ENCODE measurements around the gene TPST2. TPM values are rescaled to one million over a fixed set of nuclear protein-coding genes. Genes with fewer than 3 reads are reported as not detected.

Gene TPST2
- total RNA-seq, 1 experiment from 2014 or later: 50.1 TPM

- H3K4me1 Mint-ChIP-seq: peaks cover 10 to 14% of the 10 kb centered on the region in 2 experiments
- Histone ChIP-seq H2AK5ac (ENCODE audit: insufficient read length, low read length) (no peak overlapping the region), H4K5ac (ENCODE audit: insufficient read length, low read depth, low read length) (no peak overlapping the region), H3K9ac (ENCODE audit: extremely low read depth, insufficient read length, low read length) (no peak overlapping the region), H3K79me1 (ENCODE audit: insufficient read depth, low read depth, low read length, poor library complexity, severe bottlenecking) (no peaks in the 10 kb centered on the region), H3K4ac (ENCODE audit: low read depth, low read length) (no peak overlapping the region), H3K79me2 (ENCODE audit: insufficient read depth, low read length) (no peaks in the 10 kb centered on the region), H3K23ac (ENCODE audit: insufficient read length, low read depth, low read length) (no peak overlapping the region), H3T11ph (ENCODE audit: low read length) (no peak overlapping the region), H3K56ac (ENCODE audit: insufficient read length, low read depth, low read length) (no peak overlapping the region), H3K9me3 (ENCODE audit: control insufficient read depth, low read depth, low read length) (no peaks in the 10 kb centered on the region), H3K14ac (ENCODE audit: insufficient read depth, low read length) (no peak overlapping the region; the same call in 1 of the 2 replicates), H2BK15ac (ENCODE audit: low read depth, low read length) (no peak overlapping the region), H2AFZ (ENCODE audit: low read length) (no peak overlapping the region), H4K8ac (replicated peaks; ENCODE audit: insufficient read length, low read depth, low read length) (no peak overlapping the region), H4K20me1 (ENCODE audit: control insufficient read depth, insufficient read depth, insufficient read length) (no peaks in the 10 kb centered on the region), H2BK5ac (ENCODE audit: insufficient read length, low read length) (no peak overlapping the region), H2BK20ac (ENCODE audit: low read depth, low read length, poor library complexity, severe bottlenecking) (no peak overlapping the region), H2BK12ac (ENCODE audit: insufficient read length, low read depth, low read length) (no peak overlapping the region), H3K4me2 (ENCODE audit: insufficient read depth, insufficient read length, low read length) (no peak overlapping the region), H2BK120ac (ENCODE audit: low read depth, low read length, poor library complexity, severe bottlenecking) (no peak overlapping the region), H3K27me3 (ENCODE audit: insufficient read depth, low read length) (no peaks in the 10 kb centered on the region), H3K18ac (ENCODE audit: insufficient read length, low read depth, low read length) (no peak overlapping the region), H3K4me1 (ENCODE audit: insufficient read depth, low read length) (no peaks in the 10 kb centered on the region; the same call in 1 of the 2 replicates), H3K27ac (ENCODE audit: insufficient read length, low read depth, low read length) (no peak overlapping the region), H3K23me2 (ENCODE audit: insufficient read length, low read depth, low read length, poor library complexity, severe bottlenecking) (no peaks in the 10 kb centered on the region), H4K91ac (ENCODE audit: insufficient read length, low read depth, low read length) (no peak overlapping the region)
- H3K36me3 Mint-ChIP-seq (ENCODE audit: insufficient read depth in 1 of 3, low read depth in 3 of 3): no peaks in the 10 kb centered on the region; a peak in 1 of 7 replicates
- no CpG with 5 or more reads among the region's 18 CpGs for whole genome bisulfite sequencing (ENCODE audit: extremely low coverage, insufficient read length, low lambda C conversion rate)
- DNase-seq: no peak
- H3K27ac Mint-ChIP-seq: peak overlapping the region in 2 of 3 experiments; percentile 51 to 79; a peak in 2 of 7 replicates
- H3K9me3 Mint-ChIP-seq: no peaks in the 10 kb centered on the region
- H3K27me3 Mint-ChIP-seq (ENCODE audit: low read depth): peaks cover 5% of the 10 kb centered on the region
- H3K4me3 Mint-ChIP-seq: no peak overlapping the region
- TF ChIP-seq, protein P1, sequence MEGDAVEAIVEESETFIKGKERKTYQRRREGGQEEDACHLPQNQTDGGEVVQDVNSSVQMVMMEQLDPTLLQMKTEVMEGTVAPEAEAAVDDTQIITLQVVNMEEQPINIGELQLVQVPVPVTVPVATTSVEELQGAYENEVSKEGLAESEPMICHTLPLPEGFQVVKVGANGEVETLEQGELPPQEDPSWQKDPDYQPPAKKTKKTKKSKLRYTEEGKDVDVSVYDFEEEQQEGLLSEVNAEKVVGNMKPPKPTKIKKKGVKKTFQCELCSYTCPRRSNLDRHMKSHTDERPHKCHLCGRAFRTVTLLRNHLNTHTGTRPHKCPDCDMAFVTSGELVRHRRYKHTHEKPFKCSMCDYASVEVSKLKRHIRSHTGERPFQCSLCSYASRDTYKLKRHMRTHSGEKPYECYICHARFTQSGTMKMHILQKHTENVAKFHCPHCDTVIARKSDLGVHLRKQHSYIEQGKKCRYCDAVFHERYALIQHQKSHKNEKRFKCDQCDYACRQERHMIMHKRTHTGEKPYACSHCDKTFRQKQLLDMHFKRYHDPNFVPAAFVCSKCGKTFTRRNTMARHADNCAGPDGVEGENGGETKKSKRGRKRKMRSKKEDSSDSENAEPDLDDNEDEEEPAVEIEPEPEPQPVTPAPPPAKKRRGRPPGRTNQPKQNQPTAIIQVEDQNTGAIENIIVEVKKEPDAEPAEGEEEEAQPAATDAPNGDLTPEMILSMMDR (conservative IDR thresholded peaks at IDR 0.05): no peak
These were observed 40.2 kb upstream of the TPST2 start for GRCh38 chr22:26629988-26630761.

All from H9 (cell line).